Endothelial cell (in vitro differentiated cells): Measurements from ENCODE around the gene ANXA8. TPM values are rescaled to one million over a fixed set of nuclear protein-coding genes. Genes with fewer than 3 reads are reported as not detected.

Experiments used
- DNase-seq: peaks from one replicate; pipeline ENCODE4 v3.0.0; 2021; ENCODE audit warnings: low spot score
- H3K27ac Mint-ChIP-seq: one replicate; pipeline ENCODE4 v1.8.0; 2021; ENCODE audit warnings: mixed read lengths, inconsistent platforms; ENCODE audit not compliant: unreplicated experiment
- H3K27me3 Mint-ChIP-seq: one replicate; pipeline ENCODE4 v1.8.0; 2021; ENCODE audit warnings: mild to moderate bottlenecking, moderate library complexity, mixed read lengths, inconsistent platforms; ENCODE audit not compliant: unreplicated experiment
- H3K36me3 Mint-ChIP-seq: one replicate; pipeline ENCODE4 v1.8.0; 2021; ENCODE audit warnings: mild to moderate bottlenecking, low read depth, mixed read lengths, inconsistent platforms; ENCODE audit not compliant: unreplicated experiment
- H3K4me1 Mint-ChIP-seq: one replicate; pipeline ENCODE4 v1.8.0; 2021; ENCODE audit warnings: mild to moderate bottlenecking, mixed read lengths, inconsistent platforms; ENCODE audit not compliant: unreplicated experiment
- H3K4me3 Mint-ChIP-seq: one replicate; pipeline ENCODE4 v1.8.0; 2021; ENCODE audit warnings: mild to moderate bottlenecking, mixed read lengths, inconsistent platforms; ENCODE audit not compliant: unreplicated experiment
- H3K9me3 Mint-ChIP-seq: one replicate; pipeline ENCODE4 v1.8.0; 2021; ENCODE audit warnings: mixed read lengths, inconsistent platforms; ENCODE audit not compliant: unreplicated experiment
- total RNA-seq: library from RNA; stranded (reverse); fragmentation: NEBNext Ultra II Directional; extraction: Animal tissue kit (Norgen Biotek cat#: 25700); gene quantifications from one replicate; pipeline ENCODE4 v1.2.1, GENCODE V29; 2021; ENCODE audit not compliant: unreplicated experiment
- TF ChIP-seq, protein P1 (sequence below): fragments of 200-600 bp; sonication (generic); IDR thresholded peaks from one replicate; pipeline ENCODE4 v1.5.0; 2021; ENCODE audit warnings: antibody characterized with exemption; ENCODE audit not compliant: unreplicated experiment

ANXA8 gene
- total RNA-seq, 1 donor from 2014 or later: not detected

- TF ChIP-seq, protein P1, sequence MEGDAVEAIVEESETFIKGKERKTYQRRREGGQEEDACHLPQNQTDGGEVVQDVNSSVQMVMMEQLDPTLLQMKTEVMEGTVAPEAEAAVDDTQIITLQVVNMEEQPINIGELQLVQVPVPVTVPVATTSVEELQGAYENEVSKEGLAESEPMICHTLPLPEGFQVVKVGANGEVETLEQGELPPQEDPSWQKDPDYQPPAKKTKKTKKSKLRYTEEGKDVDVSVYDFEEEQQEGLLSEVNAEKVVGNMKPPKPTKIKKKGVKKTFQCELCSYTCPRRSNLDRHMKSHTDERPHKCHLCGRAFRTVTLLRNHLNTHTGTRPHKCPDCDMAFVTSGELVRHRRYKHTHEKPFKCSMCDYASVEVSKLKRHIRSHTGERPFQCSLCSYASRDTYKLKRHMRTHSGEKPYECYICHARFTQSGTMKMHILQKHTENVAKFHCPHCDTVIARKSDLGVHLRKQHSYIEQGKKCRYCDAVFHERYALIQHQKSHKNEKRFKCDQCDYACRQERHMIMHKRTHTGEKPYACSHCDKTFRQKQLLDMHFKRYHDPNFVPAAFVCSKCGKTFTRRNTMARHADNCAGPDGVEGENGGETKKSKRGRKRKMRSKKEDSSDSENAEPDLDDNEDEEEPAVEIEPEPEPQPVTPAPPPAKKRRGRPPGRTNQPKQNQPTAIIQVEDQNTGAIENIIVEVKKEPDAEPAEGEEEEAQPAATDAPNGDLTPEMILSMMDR: no peak
- Mint-ChIP-seq H3K27me3 (peaks cover 6% of the 10 kb centered on the region), H3K4me1 (no peaks in the 10 kb centered on the region), H3K27ac (no peak overlapping the region), H3K9me3 (no peaks in the 10 kb centered on the region), H3K4me3 (no peak overlapping the region), H3K36me3 (peaks cover 5% of the 10 kb centered on the region)
- DNase-seq: no peak
Observed at GRCh38 chr10:47458466-47459154, 25.3 kb downstream of the ANXA8 start.

DNA sequence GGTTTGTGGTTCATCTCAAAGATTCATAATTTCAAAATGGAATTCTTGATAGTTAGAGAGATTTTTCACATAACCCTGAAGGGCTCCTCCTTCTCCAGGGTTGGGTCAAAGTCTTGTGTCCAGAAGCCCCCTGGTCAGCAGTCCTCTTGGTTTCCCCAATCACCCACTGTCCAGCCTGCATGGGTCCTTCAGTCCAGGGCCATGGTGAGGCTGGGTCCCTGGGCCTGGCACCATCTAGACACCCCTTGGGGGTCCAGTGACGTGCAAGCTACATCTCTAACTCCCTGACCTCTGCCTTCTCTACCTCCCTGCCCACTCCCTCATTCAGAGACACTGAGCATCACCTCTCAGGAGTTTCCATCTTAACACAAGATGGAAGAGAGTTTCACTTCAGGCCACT lies 26.1 kb downstream of the ANXA8 start:
- no peaks in the 10 kb centered on the region for H3K9me3 Mint-ChIP-seq
- no peaks in the 10 kb centered on the region for H3K4me1 Mint-ChIP-seq
- no peak overlapping the region for H3K27ac Mint-ChIP-seq
- no peak overlapping the region for H3K4me3 Mint-ChIP-seq
- no peak for DNase-seq
- H3K36me3 Mint-ChIP-seq: peaks cover 5% of the 10 kb centered on the region
- TF ChIP-seq, protein P1: no peak
- peaks cover 11% of the 10 kb centered on the region for H3K27me3 Mint-ChIP-seq

DNA sequence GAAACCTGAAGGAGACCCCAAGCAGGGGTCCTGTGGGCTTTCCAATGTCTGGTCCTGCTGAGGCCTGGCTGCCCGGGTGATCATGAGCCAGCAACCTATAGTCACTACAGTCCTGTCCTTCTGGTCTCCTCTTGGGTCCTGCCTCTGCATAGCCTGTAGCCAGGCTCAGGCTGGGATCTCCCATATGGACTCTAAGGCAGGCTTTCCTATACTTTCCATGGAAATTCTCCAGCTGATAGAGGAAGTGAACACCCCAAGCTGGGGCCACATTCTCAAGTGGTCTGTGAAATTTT lies 26.4 kb downstream of the ANXA8 start:
- TF ChIP-seq, protein P1: no peak

DNA sequence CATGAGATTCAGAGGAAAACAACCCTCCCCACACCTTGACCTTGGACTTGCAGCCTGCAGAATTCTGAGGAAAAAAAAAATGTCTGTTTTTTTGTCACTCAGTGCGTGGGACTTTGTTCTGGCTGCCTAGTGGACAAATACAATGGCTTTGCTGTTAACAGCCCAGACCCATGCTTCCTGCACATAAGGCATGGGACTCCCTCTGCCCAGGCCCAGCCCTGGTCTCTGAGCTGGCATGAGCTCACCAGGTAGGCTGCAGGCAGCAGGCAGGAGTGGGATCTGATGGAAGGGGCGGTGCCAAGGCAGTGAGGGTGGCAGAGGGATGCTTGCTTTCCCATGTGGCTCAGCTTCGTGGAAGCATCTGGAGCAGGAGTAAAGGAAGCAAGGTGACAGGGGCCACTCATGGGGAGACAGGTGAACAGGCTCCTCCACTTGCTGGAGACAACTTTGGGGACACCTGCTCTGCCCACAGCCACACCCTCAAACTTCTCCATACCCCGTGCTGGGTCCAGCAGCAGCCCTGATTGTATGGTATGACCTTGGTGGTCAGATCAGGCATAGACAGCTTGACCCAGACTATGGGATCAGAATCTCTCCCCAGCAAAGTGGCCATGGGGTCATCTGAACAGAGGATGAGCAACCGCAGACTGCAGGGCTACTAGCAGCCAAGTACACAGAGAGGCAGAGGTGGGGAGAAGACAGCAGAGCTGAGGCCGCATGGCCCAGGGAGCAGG lies 27.0 kb downstream of the ANXA8 start:
- H3K36me3 Mint-ChIP-seq: peaks cover 5% of the 10 kb centered on the region
- TF ChIP-seq, protein P1: no peak
- no peaks in the 10 kb centered on the region for H3K9me3 Mint-ChIP-seq
- no peaks in the 10 kb centered on the region for H3K4me1 Mint-ChIP-seq
- H3K27ac Mint-ChIP-seq: no peak overlapping the region
- DNase-seq: no peak
- peaks cover 11% of the 10 kb centered on the region for H3K27me3 Mint-ChIP-seq
- no peak overlapping the region for H3K4me3 Mint-ChIP-seq

More for the DNA sequence above, 26.4 kb downstream of the ANXA8 start:
- no peak for DNase-seq
- no peaks in the 10 kb centered on the region for H3K9me3 Mint-ChIP-seq
- H3K27me3 Mint-ChIP-seq: peaks cover 11% of the 10 kb centered on the region
- no peaks in the 10 kb centered on the region for H3K4me1 Mint-ChIP-seq
- peaks cover 5% of the 10 kb centered on the region for H3K36me3 Mint-ChIP-seq
- H3K27ac Mint-ChIP-seq: no peak overlapping the region
- no peak overlapping the region for H3K4me3 Mint-ChIP-seq
